ENCODE measurements around the gene ABCA3.

DNA sequence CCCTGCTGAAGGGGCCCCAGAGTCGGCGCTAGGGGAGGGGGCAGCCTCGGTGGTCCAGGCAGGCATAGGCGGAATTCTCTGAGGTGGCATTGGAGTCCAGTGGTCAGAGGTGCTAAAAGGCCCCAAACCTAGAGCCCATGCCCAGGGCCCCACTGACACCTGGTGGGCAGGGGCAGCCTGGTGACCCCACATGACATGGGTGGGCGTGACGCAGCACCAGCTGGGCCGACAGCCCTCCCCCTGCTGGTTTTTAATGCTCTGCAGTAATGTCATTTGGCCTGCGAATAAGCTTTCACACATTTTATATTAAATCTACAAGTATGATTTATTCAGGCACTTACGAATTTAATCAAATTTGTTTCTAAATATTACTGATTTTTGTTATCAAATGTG lies 70.5 kb downstream of the ABCA3 start:
- TF ChIP-seq, protein P1, sequence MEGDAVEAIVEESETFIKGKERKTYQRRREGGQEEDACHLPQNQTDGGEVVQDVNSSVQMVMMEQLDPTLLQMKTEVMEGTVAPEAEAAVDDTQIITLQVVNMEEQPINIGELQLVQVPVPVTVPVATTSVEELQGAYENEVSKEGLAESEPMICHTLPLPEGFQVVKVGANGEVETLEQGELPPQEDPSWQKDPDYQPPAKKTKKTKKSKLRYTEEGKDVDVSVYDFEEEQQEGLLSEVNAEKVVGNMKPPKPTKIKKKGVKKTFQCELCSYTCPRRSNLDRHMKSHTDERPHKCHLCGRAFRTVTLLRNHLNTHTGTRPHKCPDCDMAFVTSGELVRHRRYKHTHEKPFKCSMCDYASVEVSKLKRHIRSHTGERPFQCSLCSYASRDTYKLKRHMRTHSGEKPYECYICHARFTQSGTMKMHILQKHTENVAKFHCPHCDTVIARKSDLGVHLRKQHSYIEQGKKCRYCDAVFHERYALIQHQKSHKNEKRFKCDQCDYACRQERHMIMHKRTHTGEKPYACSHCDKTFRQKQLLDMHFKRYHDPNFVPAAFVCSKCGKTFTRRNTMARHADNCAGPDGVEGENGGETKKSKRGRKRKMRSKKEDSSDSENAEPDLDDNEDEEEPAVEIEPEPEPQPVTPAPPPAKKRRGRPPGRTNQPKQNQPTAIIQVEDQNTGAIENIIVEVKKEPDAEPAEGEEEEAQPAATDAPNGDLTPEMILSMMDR (IDR thresholded peaks at IDR 0.05) = no peak
- no peak for TF ChIP-seq POLR2A (IDR thresholded peaks at IDR 0.05)
